Heart right ventricle (tissue), 16 donors: Measurements from ENCODE around the gene DTL. TPM values are rescaled to one million over a fixed set of nuclear protein-coding genes. Genes with fewer than 3 reads are reported as not detected.

Experiments
- ATAC-seq, 8 donors: fragments of 200-7000 bp; cut with Tn5 transposase; one replicate each; pipeline ENCODE4 v1.9.1; 2020; ENCODE audit warnings: mild to moderate bottlenecking in 8 of 8, moderate library complexity in 8 of 8, moderate number of reproducible peaks in 1 of 8
- DNase-seq, 2 donors: peaks; one replicate each; pipeline ENCODE4 v3.0.0-alpha.2; 2020
- H3K27ac ChIP-seq, 10 donors: fragments of 200-600 bp; sonication (generic) in 2 of 10; one replicate each; pipeline versions ENCODE4 v1.5.0 to v1.8.0; 2020 to 2022; ENCODE audit warnings: mild to moderate bottlenecking in 3 of 10
- H3K27me3 ChIP-seq, 7 donors: fragments of 200-600 bp; one replicate each; pipeline ENCODE4 v1.8.0; 2021 to 2022; ENCODE audit warnings: mild to moderate bottlenecking in 2 of 7
- H3K36me3 ChIP-seq, 9 donors: fragments of 200-600 bp; sonication (generic) in 1 of 9; one replicate each; pipeline versions ENCODE4 v1.5.0 to v1.8.0; 2020 to 2022; ENCODE audit warnings: mild to moderate bottlenecking in 2 of 9
- H3K4me1 ChIP-seq, 9 donors: fragments of 200-600 bp; sonication (generic) in 1 of 9; one replicate each; pipeline versions ENCODE4 v1.5.0 to v1.8.0; 2020 to 2022; ENCODE audit warnings: mild to moderate bottlenecking in 4 of 9
- H3K4me3 ChIP-seq, 10 donors: fragments of 200-600 bp; sonication (generic) in 2 of 10; one replicate each; pipeline versions ENCODE4 v1.5.0 to v1.8.0; 2020 to 2022; ENCODE audit warnings: mild to moderate bottlenecking in 7 of 10, moderate library complexity in 2 of 10
- H3K9me3 ChIP-seq, 11 donors: fragments of 200-600 bp in 10 of 11; sonication (generic) in 2 of 11; one replicate each; pipeline versions ENCODE4 v1.5.0 to v1.8.0; 2013 to 2022; ENCODE audit warnings: mild to moderate bottlenecking in 2 of 11, control low read depth in 1 of 11, moderate library complexity in 1 of 11
- WGBS, 2 donors: extraction: QIAGEN DNeasy Blood & Tissue Kit; methylation state at CpG; one replicate each; pipeline ENCODE4 v1.1.7; 2013; ENCODE audit warnings: inconsistent platforms in 1 of 2; 5-methylcytosine and 5-hydroxymethylcytosine counted together
- intact Hi-C, 10 donors: fragments of 100-400 bp; cut with DNase I; formaldehyde crosslinking; loops; one replicate each; pipeline versions ENCODE4 v1.11.1 to v1.14.2; 2022
- polyA plus RNA-seq, 2 donors: library from polyadenylated mRNA; stranded (reverse); fragments of 200-250 nt; gene quantifications; one replicate each; pipeline ENCODE4 v1.2.3, GENCODE V29; 2013
- total RNA-seq, 10 donors: library from RNA; stranded (reverse); fragmentation: NEBNext Ultra II Directional in 3 of 10; extraction: Animal tissue kit (Norgen Biotek cat#: 25700) in 3 of 10; gene quantifications; one replicate each; pipeline versions ENCODE4 v1.2.1 to v1.2.4, GENCODE V29; 2021 to 2023
- TF ChIP-seq, protein P1 (sequence below), 9 donors: fragments of 200-600 bp; sonication (generic) in 2 of 9; IDR thresholded peaks; one replicate each; pipeline versions ENCODE4 v1.5.0 to v1.8.0; 2021 to 2022; ENCODE audit warnings: antibody characterized with exemption in 9 of 9, mild to moderate bottlenecking in 5 of 9, moderate library complexity in 1 of 9
- donor health status: Arrhythmogenic right ventricular cardiomyopathy.
- donor health status: ischemic (EF 13 %, LVEDD 7.1; RV severe dilation, severe dysfunction).
- donor health status: healthy with polysubstance abuse.
- donor health status: DM: no; HTN: yes; CAD: no.
- donor health status: DM: no; HTN: no; CAD: no.
- donor health status: ischemic (EF 25% LVEDD 6.9; RV normal size, moderate dysfunction).
- donor health status: ischemic (EF 25% LVEDD 5.7; RV mildly dilated, moderate dysfunction).
- donor health status: healthy.
- donor health status: DM: yes; HTN: yes; CAD: no.
- donor health status: Ischemic cardiomyopathy.
- donor health status: ischemic (EF 35%, LVEDD 5.7; RV mildly dilated, moderate dysfunction).
- donor health status: nonischemic (EF 11% LVEDD 7.7; RV severe dilation, severe dysfunction).
- donor health status: DM: yes; HTN: yes; CAD: no.
- donor health status: PGD.
- donor health status: ischemic (EF 29% LVEDD 5.4; RV normal size, mild dysfunction).
- donor health status: nonischemic (EF 23%, LVEDD 6.1; RV moderate dilation, normal function).

Gene DTL
- total and polyA plus RNA-seq, 12 donors, result 0.07 to 3.0 (median 0.58) TPM

- Histone ChIP-seq H3K4me3 (no peak overlapping the region), H3K27me3 (no peaks in the 10 kb centered on the region), H3K9me3 (peaks cover 0 to 24% (median 5%) of the 10 kb centered on the region in 11 donors), H3K36me3 (peaks cover 0 to 4% (median 0%) of the 10 kb centered on the region in 9 donors), H3K4me1 (no peaks in the 10 kb centered on the region), H3K27ac (no peak overlapping the region)
- ATAC-seq (no peak), DNase-seq (no peak)
- WGBS, 2 donors, result 81 to 91% methylated on average over 6 of the region's 6 CpGs
- TF ChIP-seq, protein P1, sequence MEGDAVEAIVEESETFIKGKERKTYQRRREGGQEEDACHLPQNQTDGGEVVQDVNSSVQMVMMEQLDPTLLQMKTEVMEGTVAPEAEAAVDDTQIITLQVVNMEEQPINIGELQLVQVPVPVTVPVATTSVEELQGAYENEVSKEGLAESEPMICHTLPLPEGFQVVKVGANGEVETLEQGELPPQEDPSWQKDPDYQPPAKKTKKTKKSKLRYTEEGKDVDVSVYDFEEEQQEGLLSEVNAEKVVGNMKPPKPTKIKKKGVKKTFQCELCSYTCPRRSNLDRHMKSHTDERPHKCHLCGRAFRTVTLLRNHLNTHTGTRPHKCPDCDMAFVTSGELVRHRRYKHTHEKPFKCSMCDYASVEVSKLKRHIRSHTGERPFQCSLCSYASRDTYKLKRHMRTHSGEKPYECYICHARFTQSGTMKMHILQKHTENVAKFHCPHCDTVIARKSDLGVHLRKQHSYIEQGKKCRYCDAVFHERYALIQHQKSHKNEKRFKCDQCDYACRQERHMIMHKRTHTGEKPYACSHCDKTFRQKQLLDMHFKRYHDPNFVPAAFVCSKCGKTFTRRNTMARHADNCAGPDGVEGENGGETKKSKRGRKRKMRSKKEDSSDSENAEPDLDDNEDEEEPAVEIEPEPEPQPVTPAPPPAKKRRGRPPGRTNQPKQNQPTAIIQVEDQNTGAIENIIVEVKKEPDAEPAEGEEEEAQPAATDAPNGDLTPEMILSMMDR (IDR thresholded peaks at IDR 0.05), result no peak
- intact Hi-C loops, result loop anchor here in 3 of 10 donors (2.0 to 5.0 kb wide), 3 partner anchors 306 to 396 kb away; no protein-coding TSS in a partner anchor
These were observed 25.3 kb downstream of the DTL start for GRCh38 chr1:212060632-212061472.

- intact Hi-C loops, result loop anchor here in 5 of 10 donors (2.0 to 5.0 kb wide), 6 partner anchors 302 to 394 kb away; no protein-coding TSS in a partner anchor
- TF ChIP-seq, protein P1 (IDR thresholded peaks at IDR 0.05), result peak; percentile 53 to 80 (median 72)
- no peak overlapping the region for H3K27ac ChIP-seq
- peaks cover 0 to 12% (median 0%) of the 10 kb centered on the region in 9 donors for H3K4me1 ChIP-seq
- peaks cover 0 to 3% (median 0%) of the 10 kb centered on the region in 11 donors for H3K9me3 ChIP-seq
- no peak for DNase-seq
- H3K36me3 ChIP-seq, result no peaks in the 10 kb centered on the region
- 83 to 86% methylated on average over 5 of the region's 5 CpGs for WGBS, 2 donors
- H3K4me3 ChIP-seq, result no peak overlapping the region
- no peaks in the 10 kb centered on the region for H3K27me3 ChIP-seq
- ATAC-seq, result peak in 3 of 8 donors; percentile 29 to 55 (median 31)
These were observed 27.4 kb downstream of the DTL start for GRCh38 chr1:212062832-212063438.

GRCh38 chr1:212067787-212068186, 32.2 kb downstream of the DTL start:
- Histone ChIP-seq H3K9me3 (no peaks in the 10 kb centered on the region), H3K4me1 (peaks cover 0 to 27% (median 6%) of the 10 kb centered on the region in 9 donors), H3K27ac (peak overlapping the region in 4 of 10 donors; percentile 32 to 45 (median 44)), H3K27me3 (no peaks in the 10 kb centered on the region), H3K36me3 (peaks cover 0 to 2% (median 0%) of the 10 kb centered on the region in 9 donors), H3K4me3 (no peak overlapping the region)
- ATAC-seq (peak in 6 of 8 donors; percentile 29 to 78 (median 72)), DNase-seq (peak in 1 of 2 donors; percentile 9)
- TF ChIP-seq, protein P1 (IDR thresholded peaks at IDR 0.05), result no peak
- 70 to 76% methylated on average over 3 of the region's 3 CpGs for WGBS, 2 donors
- intact Hi-C loops, result loop anchor here in 1 of 10 donors (2.0 kb wide), 1 partner anchor 225 kb away; no protein-coding TSS in a partner anchor

GRCh38 chr1:212070720-212071302, 35.3 kb downstream of the DTL start:
- Histone ChIP-seq H3K4me3 (no peak overlapping the region), H3K27me3 (no peaks in the 10 kb centered on the region), H3K4me1 (peaks cover 0 to 39% (median 9%) of the 10 kb centered on the region in 9 donors), H3K36me3 (peaks cover 0 to 2% (median 0%) of the 10 kb centered on the region in 9 donors), H3K9me3 (no peaks in the 10 kb centered on the region), H3K27ac (peak overlapping the region in 2 of 10 donors; percentile 0 to 58)
- TF ChIP-seq, protein P1 (IDR thresholded peaks at IDR 0.05), result peak; percentile 66 to 91 (median 81)
- intact Hi-C loops, result loop anchor here (1.0 to 5.0 kb wide), 12 partner anchors 91 to 386 kb away; partner anchors contain the start of gene PPP2R5A (in 1 of the 10)
- ATAC-seq (peak; percentile 52 to 83 (median 58)), DNase-seq (no peak)
